ENCODE measurements around the gene NR1H4. TPM values are rescaled to one million over a fixed set of nuclear protein-coding genes. Genes with fewer than 3 reads are reported as not detected.
"Not testable (repeated sequence)": the region's sequence is repeated elsewhere in the genome, so short reads cannot be mapped to it uniquely, and the experiment has no call there.

NR1H4 gene
- polyA plus RNA-seq (2012; ENCODE audit: low read depth, missing spikeins), result not detected

- TF ChIP-seq POU2F2 (IDR thresholded peaks at IDR 0.05; ENCODE audit: low read depth, low read length) (no peak), POLR2AphosphoS5 (IDR thresholded peaks at IDR 0.05; ENCODE audit: low read depth, low read length) (no peak), PAX5 (IDR thresholded peaks at IDR 0.05; ENCODE audit: insufficient read depth, low read length, severe bottlenecking) (no peak), TAF1 (IDR thresholded peaks at IDR 0.05; ENCODE audit: low read depth, low read length) (no peak), POLR2A (IDR thresholded peaks at IDR 0.05; ENCODE audit: low read depth, low read length) (no peak), SPI1 (IDR thresholded peaks at IDR 0.05; ENCODE audit: low read depth, low read length) (no peak)
- FAIRE-seq (no peak), DNase-seq (ENCODE audit: insufficient read length, low spot score) (no peak)
Observed at GRCh38 chr12:100473716-100474150, at the start of gene NR1H4. Gene NR1H4, plus strand, starts transcription at chr12:100473866. Its CDS starts 19,458 bp downstream, at chr12:100493324.

GRCh38 chr12:100426145-100426544 is 47.5 kb upstream of the NR1H4 start:
- TF ChIP-seq POLR2A (IDR thresholded peaks at IDR 0.05; ENCODE audit: low read depth, low read length) (no peak), POU2F2 (IDR thresholded peaks at IDR 0.05; ENCODE audit: low read depth, low read length) (no peak), POLR2AphosphoS5 (IDR thresholded peaks at IDR 0.05; ENCODE audit: low read depth, low read length) (no peak), PAX5 (IDR thresholded peaks at IDR 0.05; ENCODE audit: insufficient read depth, low read length, severe bottlenecking) (no peak), SPI1 (IDR thresholded peaks at IDR 0.05; ENCODE audit: low read depth, low read length) (no peak), TAF1 (IDR thresholded peaks at IDR 0.05; ENCODE audit: low read depth, low read length) (no peak)
- FAIRE-seq (no peak), DNase-seq (ENCODE audit: insufficient read length, low spot score) (no peak)

GRCh38 chr12:100427078-100427477 is 46.6 kb upstream of the NR1H4 start:
- TF ChIP-seq POLR2A (IDR thresholded peaks at IDR 0.05; ENCODE audit: low read depth, low read length) (no peak), SPI1 (IDR thresholded peaks at IDR 0.05; ENCODE audit: low read depth, low read length) (no peak), PAX5 (IDR thresholded peaks at IDR 0.05; ENCODE audit: insufficient read depth, low read length, severe bottlenecking) (no peak), POLR2AphosphoS5 (IDR thresholded peaks at IDR 0.05; ENCODE audit: low read depth, low read length) (no peak), POU2F2 (IDR thresholded peaks at IDR 0.05; ENCODE audit: low read depth, low read length) (no peak), TAF1 (IDR thresholded peaks at IDR 0.05; ENCODE audit: low read depth, low read length) (no peak)
- FAIRE-seq, result no peak
- DNase-seq (ENCODE audit: insufficient read length, low spot score), result no peak

- not testable (repeated sequence) for FAIRE-seq; DNase-seq (ENCODE audit: insufficient read length, low spot score)
Observed at GRCh38 chr12:100430251-100430650, 43.4 kb upstream of the NR1H4 start.

GRCh38 chr12:100433701-100434100 is 40.0 kb upstream of the NR1H4 start:
- FAIRE-seq, result no peak
- no peak for DNase-seq (ENCODE audit: insufficient read length, low spot score)
- no peak for TF ChIP-seq TAF1 (IDR thresholded peaks at IDR 0.05; ENCODE audit: low read depth, low read length)
- TF ChIP-seq PAX5 (IDR thresholded peaks at IDR 0.05; ENCODE audit: insufficient read depth, low read length, severe bottlenecking), result no peak

GRCh38 chr12:100434177-100434576 is 39.5 kb upstream of the NR1H4 start:
- TF ChIP-seq POU2F2 (IDR thresholded peaks at IDR 0.05; ENCODE audit: low read depth, low read length) (no peak), POLR2AphosphoS5 (IDR thresholded peaks at IDR 0.05; ENCODE audit: low read depth, low read length) (no peak), PAX5 (IDR thresholded peaks at IDR 0.05; ENCODE audit: insufficient read depth, low read length, severe bottlenecking) (no peak), SPI1 (IDR thresholded peaks at IDR 0.05; ENCODE audit: low read depth, low read length) (no peak), TAF1 (IDR thresholded peaks at IDR 0.05; ENCODE audit: low read depth, low read length) (no peak), POLR2A (IDR thresholded peaks at IDR 0.05; ENCODE audit: low read depth, low read length) (no peak)
- DNase-seq (ENCODE audit: insufficient read length, low spot score), result no peak
- FAIRE-seq, result no peak

- no peak for TF ChIP-seq TAF1 (IDR thresholded peaks at IDR 0.05; ENCODE audit: low read depth, low read length)
- TF ChIP-seq PAX5 (IDR thresholded peaks at IDR 0.05; ENCODE audit: insufficient read depth, low read length, severe bottlenecking), result no peak
- TF ChIP-seq POLR2AphosphoS5 (IDR thresholded peaks at IDR 0.05; ENCODE audit: low read depth, low read length), result no peak
- TF ChIP-seq SPI1 (IDR thresholded peaks at IDR 0.05; ENCODE audit: low read depth, low read length), result no peak
- TF ChIP-seq POU2F2 (IDR thresholded peaks at IDR 0.05; ENCODE audit: low read depth, low read length), result no peak
- no peak for TF ChIP-seq POLR2A (IDR thresholded peaks at IDR 0.05; ENCODE audit: low read depth, low read length)
- FAIRE-seq (no peak), DNase-seq (ENCODE audit: insufficient read length, low spot score) (no peak)
Observed at GRCh38 chr12:100435957-100436356, 37.7 kb upstream of the NR1H4 start.

- TF ChIP-seq TAF1 (IDR thresholded peaks at IDR 0.05; ENCODE audit: low read depth, low read length) (no peak), SPI1 (IDR thresholded peaks at IDR 0.05; ENCODE audit: low read depth, low read length) (no peak), POLR2A (IDR thresholded peaks at IDR 0.05; ENCODE audit: low read depth, low read length) (no peak), POU2F2 (IDR thresholded peaks at IDR 0.05; ENCODE audit: low read depth, low read length) (no peak), PAX5 (IDR thresholded peaks at IDR 0.05; ENCODE audit: insufficient read depth, low read length, severe bottlenecking) (no peak), POLR2AphosphoS5 (IDR thresholded peaks at IDR 0.05; ENCODE audit: low read depth, low read length) (no peak)
- DNase-seq (ENCODE audit: insufficient read length, low spot score) (no peak), FAIRE-seq (no peak)
Observed at GRCh38 chr12:100437038-100437841, 36.4 kb upstream of the NR1H4 start.

GRCh38 chr12:100439797-100440196 is 33.9 kb upstream of the NR1H4 start:
- no peak for FAIRE-seq
- DNase-seq (ENCODE audit: insufficient read length, low spot score), result no peak
- TF ChIP-seq SPI1 (IDR thresholded peaks at IDR 0.05; ENCODE audit: low read depth, low read length) (no peak), POLR2AphosphoS5 (IDR thresholded peaks at IDR 0.05; ENCODE audit: low read depth, low read length) (no peak), POU2F2 (IDR thresholded peaks at IDR 0.05; ENCODE audit: low read depth, low read length) (no peak), PAX5 (IDR thresholded peaks at IDR 0.05; ENCODE audit: insufficient read depth, low read length, severe bottlenecking) (no peak), TAF1 (IDR thresholded peaks at IDR 0.05; ENCODE audit: low read depth, low read length) (no peak), POLR2A (IDR thresholded peaks at IDR 0.05; ENCODE audit: low read depth, low read length) (no peak)

- no peak for DNase-seq (ENCODE audit: insufficient read length, low spot score)
- TF ChIP-seq POLR2A (IDR thresholded peaks at IDR 0.05; ENCODE audit: low read depth, low read length), result no peak
- TF ChIP-seq SPI1 (IDR thresholded peaks at IDR 0.05; ENCODE audit: low read depth, low read length), result no peak
- no peak for TF ChIP-seq TAF1 (IDR thresholded peaks at IDR 0.05; ENCODE audit: low read depth, low read length)
- TF ChIP-seq POLR2AphosphoS5 (IDR thresholded peaks at IDR 0.05; ENCODE audit: low read depth, low read length), result no peak
- TF ChIP-seq POU2F2 (IDR thresholded peaks at IDR 0.05; ENCODE audit: low read depth, low read length), result no peak
- no peak for TF ChIP-seq PAX5 (IDR thresholded peaks at IDR 0.05; ENCODE audit: insufficient read depth, low read length, severe bottlenecking)
- FAIRE-seq, result no peak
Observed at GRCh38 chr12:100442403-100442802, 31.3 kb upstream of the NR1H4 start.

Measured in GM12891 (cell line).